ENCODE measurements around the gene TCF25.
"Not testable (repeated sequence)": the region's sequence is repeated elsewhere in the genome, so short reads cannot be mapped to it uniquely, and the experiment has no call there.

- TF ChIP-seq CTCF, POLR2A (IDR thresholded peaks at IDR 0.05): not testable (repeated sequence)
Observed at GRCh38 chr16:89836484-89836883, 36.9 kb upstream of the TCF25 start.
